Stimulated activated naive CD8-positive, alpha-beta T cell treated with anti-CD3 and anti-CD28 coated beads, Interleukin-15, amount 100 ng/mL, for 72 hours (primary cell): ENCODE measurements around the gene WNT3A.

Source experiments
- ATAC-seq: fragments of 150-1000 bp; cut with Tn5 transposase; 2 replicates; pipeline ENCODE4 v1.10.0; 2021; ENCODE audit warnings: mild to moderate bottlenecking, moderate library complexity
- DNase-seq, 2 donors: peaks; one replicate each; pipeline ENCODE4 v3.0.0; 2021 to 2022
- H3K27ac Mint-ChIP-seq, 2 donors: one replicate each; pipeline ENCODE4 v1.8.0; 2022; ENCODE audit warnings: mild to moderate bottlenecking in 2 of 2, mixed read lengths in 2 of 2, moderate library complexity in 2 of 2
- H3K27me3 Mint-ChIP-seq: one replicate; pipeline ENCODE4 v1.8.0; 2022; ENCODE audit warnings: mixed read lengths
- H3K4me1 Mint-ChIP-seq: one replicate; pipeline ENCODE4 v1.8.0; 2022; ENCODE audit warnings: mild to moderate bottlenecking, mixed read lengths
- H3K4me3 Mint-ChIP-seq, 2 donors: one replicate each; pipeline ENCODE4 v1.8.0; 2022; ENCODE audit warnings: mild to moderate bottlenecking in 2 of 2, mixed read lengths in 2 of 2, moderate library complexity in 1 of 2
- H3K9me3 Mint-ChIP-seq, 2 donors: one replicate each; pipeline ENCODE4 v1.8.0; 2022; ENCODE audit warnings: mixed read lengths in 2 of 2

WNT3A gene

GRCh38 chr1:228108055-228108690 is 101.4 kb downstream of the WNT3A start:
- Mint-ChIP-seq H3K4me3 (peak overlapping the region; percentile 93 to 96), H3K27me3 (no peaks in the 10 kb centered on the region), H3K9me3 (no peaks in the 10 kb centered on the region), H3K4me1 (peaks cover 53% of the 10 kb centered on the region), H3K27ac (peak overlapping the region; percentile 97 to 98)
- ATAC-seq (no peak), DNase-seq (no peak)

DNA sequence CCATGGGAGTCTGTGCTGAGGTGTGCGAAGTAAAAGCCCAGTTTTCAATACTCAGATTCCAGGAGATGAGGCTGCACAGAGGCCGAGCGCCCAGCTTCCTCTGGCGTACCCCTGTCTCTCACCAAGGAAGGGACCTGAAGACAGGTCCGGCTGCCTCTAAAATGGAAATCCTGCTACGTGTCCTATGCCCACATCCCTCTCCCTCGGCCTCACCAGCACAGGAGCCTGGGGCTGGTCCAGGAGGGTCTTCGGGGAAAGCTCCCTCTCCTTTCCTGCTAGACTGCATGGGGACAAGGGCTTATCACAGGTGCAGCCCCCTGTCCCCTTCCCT is 101.9 kb downstream of the WNT3A start:
- DNase-seq (no peak), ATAC-seq (peak; percentile 27)
- Mint-ChIP-seq H3K4me3 (peak overlapping the region; percentile 93 to 96), H3K4me1 (peaks cover 48% of the 10 kb centered on the region), H3K27me3 (no peaks in the 10 kb centered on the region), H3K27ac (peak overlapping the region; percentile 97 to 98), H3K9me3 (no peaks in the 10 kb centered on the region)

DNA sequence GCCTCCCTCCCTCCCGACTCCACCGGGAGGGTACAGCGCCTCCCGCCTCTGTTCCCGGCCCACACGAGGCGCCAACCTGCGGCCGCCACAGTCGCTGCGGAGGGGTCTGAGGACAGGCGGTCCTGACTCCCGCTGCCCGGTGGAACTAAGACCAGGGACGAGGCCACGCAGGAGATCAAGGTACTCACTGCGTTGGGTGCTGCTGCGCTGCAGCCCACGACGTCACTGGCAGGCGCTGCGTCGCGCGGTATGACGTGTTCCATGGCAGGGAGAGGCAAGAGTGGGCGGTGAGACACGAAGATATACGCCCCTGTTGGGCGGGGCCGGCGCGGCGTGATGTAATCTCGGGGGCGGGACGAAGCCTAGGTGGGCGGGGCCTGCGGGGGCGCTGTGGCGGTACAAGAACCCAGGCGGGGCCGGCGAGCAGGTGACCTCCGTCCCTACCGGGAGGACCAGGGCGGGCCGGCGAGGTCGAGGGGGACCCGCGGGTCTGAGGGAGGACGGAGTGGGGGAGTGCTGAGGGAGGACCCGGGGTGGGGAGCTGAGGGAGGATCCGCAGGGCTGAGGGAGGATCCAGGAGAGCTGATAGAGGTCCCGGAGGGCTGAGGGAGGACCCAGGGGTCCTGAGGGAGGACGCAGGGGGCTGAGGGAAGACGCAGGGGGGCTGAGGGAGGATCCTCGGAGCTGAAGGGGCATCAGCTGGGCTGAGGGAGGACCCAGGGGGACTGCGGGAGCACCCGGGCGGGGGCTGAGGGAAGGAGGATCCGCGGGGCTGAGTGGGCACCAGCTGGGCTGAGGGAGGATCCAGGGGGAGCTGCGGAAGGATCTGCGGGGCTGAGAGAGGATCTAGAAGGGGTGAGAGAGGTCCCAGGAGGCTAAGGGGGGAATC is 102.5 kb downstream of the WNT3A start, which contains the start of gene MRPL55:
TSS of gene MRPL55 (minus strand) at position 227 of the 889 bp plus-strand sequence. CDS start 1,039 bp downstream, outside the sequence.
- Mint-ChIP-seq H3K9me3 (no peaks in the 10 kb centered on the region), H3K4me3 (peak within 1 kb of the TSS; percentile 93 to 96), H3K4me1 (peaks cover 42% of the 10 kb centered on the region), H3K27ac (peak within 1 kb of the TSS; percentile 97 to 98), H3K27me3 (no peaks in the 10 kb centered on the region)
- peak; percentile 96 for ATAC-seq
- DNase-seq: peak; percentile 98

GRCh38 chr1:228109962-228110488 is 103.2 kb downstream of the WNT3A start:
- H3K27me3 Mint-ChIP-seq: no peaks in the 10 kb centered on the region
- DNase-seq (no peak), ATAC-seq (no peak)
- H3K4me1 Mint-ChIP-seq: peaks cover 35% of the 10 kb centered on the region
- no peaks in the 10 kb centered on the region for H3K9me3 Mint-ChIP-seq
- H3K4me3 Mint-ChIP-seq: peak overlapping the region; percentile 93 to 96
- H3K27ac Mint-ChIP-seq: peak overlapping the region; percentile 97 to 98

- Mint-ChIP-seq H3K27ac (no peak overlapping the region), H3K4me3 (no peak overlapping the region), H3K9me3 (no peaks in the 10 kb centered on the region), H3K27me3 (no peaks in the 10 kb centered on the region), H3K4me1 (peaks cover 32% of the 10 kb centered on the region)
- ATAC-seq (no peak), DNase-seq (no peak)
Observed at GRCh38 chr1:228110556-228110955, 103.8 kb downstream of the WNT3A start.
